Measurements from ENCODE around the gene LNP1. TPM values are rescaled to one million over a fixed set of nuclear protein-coding genes. Genes with fewer than 3 reads are reported as not detected.

The LNP1 gene
- total RNA-seq, 2 experiments from 2014 or later = 8.9 to 12.7 TPM

- H4K20me1 ChIP-seq (ENCODE audit: insufficient read depth, low read length) = no peaks in the 10 kb centered on the region
- TF ChIP-seq EZH2phosphoT487 (IDR thresholded peaks at IDR 0.05; ENCODE audit: borderline replicate concordance, low read depth, low read length) (no peak), CTCF (conservative IDR thresholded peaks at IDR 0.05; ENCODE audit: low read length) (no peak)
- H3K9me2 ChIP-seq (ENCODE audit: insufficient read depth, low read length) = no peaks in the 10 kb centered on the region
- CTCF ChIA-PET (ENCODE audit: unreplicated experiment) = no interaction called here
- no TSS peak for BruUV-seq (replicated peaks)
- no peak overlapping the region for H3K4me2 ChIP-seq (ENCODE audit: low read length)
- intact Hi-C loops (cut with micrococcal nuclease; ENCODE audit: unreplicated experiment) = no loop called here
- no peaks in the 10 kb centered on the region for H3K79me2 ChIP-seq (ENCODE audit: insufficient read depth, low read depth, low read length)
- H3K4me1 ChIP-seq (ENCODE audit: insufficient read depth, low read length, poor library complexity, severe bottlenecking) = no peaks in the 10 kb centered on the region
- H3K4me3 ChIP-seq (ENCODE audit: low read depth, low read length, poor library complexity, severe bottlenecking) = no peak overlapping the region
- DNase-seq (ENCODE audit: low spot score) = no peak
- no peak overlapping the region for H3K27ac ChIP-seq (ENCODE audit: low read depth, low read length, poor library complexity, severe bottlenecking)
- H2AFZ ChIP-seq (ENCODE audit: low read length) = no peak overlapping the region
- peaks cover 97% of the 10 kb centered on the region for H3K36me3 ChIP-seq (ENCODE audit: insufficient read depth, low read length)
- POLR2A ChIA-PET = interaction anchor here (0.6 to 2.6 kb wide), 4 partner anchors 11 to 38 kb away, joined by 3 to 12 read pairs (median 4); no protein-coding TSS in a partner anchor
- no peaks in the 10 kb centered on the region for H3K9me3 ChIP-seq (ENCODE audit: low read length)
Measured at GRCh38 chr3:100364421-100364820, 36.9 kb upstream of the LNP1 start.

GRCh38 chr3:100366424-100366823 lies 34.9 kb upstream of the LNP1 start:
- BruUV-seq (replicated peaks) = no TSS peak
- no peak overlapping the region for H3K4me2 ChIP-seq (ENCODE audit: low read length)
- intact Hi-C loops (cut with micrococcal nuclease; ENCODE audit: unreplicated experiment) = no loop called here
- no peak for TF ChIP-seq CTCF (conservative IDR thresholded peaks at IDR 0.05; ENCODE audit: low read length)
- TF ChIP-seq EZH2phosphoT487 (IDR thresholded peaks at IDR 0.05; ENCODE audit: borderline replicate concordance, low read depth, low read length) = no peak
- POLR2A ChIA-PET = interaction anchor here (0.6 to 2.6 kb wide), 4 partner anchors 9 to 35 kb away, joined by 3 to 12 read pairs (median 4); partner anchors contain the start of genes LNP1 and NIT2
- no peaks in the 10 kb centered on the region for H3K4me1 ChIP-seq (ENCODE audit: insufficient read depth, low read length, poor library complexity, severe bottlenecking)
- DNase-seq (ENCODE audit: low spot score) = no peak
- no peaks in the 10 kb centered on the region for H3K9me3 ChIP-seq (ENCODE audit: low read length)
- no peaks in the 10 kb centered on the region for H3K9me2 ChIP-seq (ENCODE audit: insufficient read depth, low read length)
- H3K79me2 ChIP-seq (ENCODE audit: insufficient read depth, low read depth, low read length) = no peaks in the 10 kb centered on the region
- H2AFZ ChIP-seq (ENCODE audit: low read length) = no peak overlapping the region
- H3K4me3 ChIP-seq (ENCODE audit: low read depth, low read length, poor library complexity, severe bottlenecking) = no peak overlapping the region
- H3K36me3 ChIP-seq (ENCODE audit: insufficient read depth, low read length) = peaks cover 100% of the 10 kb centered on the region
- CTCF ChIA-PET (ENCODE audit: unreplicated experiment) = no interaction called here
- no peak overlapping the region for H3K27ac ChIP-seq (ENCODE audit: low read depth, low read length, poor library complexity, severe bottlenecking)
- no peaks in the 10 kb centered on the region for H4K20me1 ChIP-seq (ENCODE audit: insufficient read depth, low read length)

GRCh38 chr3:100368441-100368840 lies 32.9 kb upstream of the LNP1 start:
- Histone ChIP-seq H3K79me2 (ENCODE audit: insufficient read depth, low read depth, low read length) (no peaks in the 10 kb centered on the region), H4K20me1 (ENCODE audit: insufficient read depth, low read length) (no peaks in the 10 kb centered on the region), H3K9me3 (ENCODE audit: low read length) (no peaks in the 10 kb centered on the region), H3K4me3 (ENCODE audit: low read depth, low read length, poor library complexity, severe bottlenecking) (no peak overlapping the region), H3K36me3 (ENCODE audit: insufficient read depth, low read length) (peaks cover 98% of the 10 kb centered on the region), H2AFZ (ENCODE audit: low read length) (no peak overlapping the region), H3K9me2 (ENCODE audit: insufficient read depth, low read length) (no peaks in the 10 kb centered on the region), H3K4me2 (ENCODE audit: low read length) (no peak overlapping the region), H3K27ac (ENCODE audit: low read depth, low read length, poor library complexity, severe bottlenecking) (no peak overlapping the region), H3K4me1 (ENCODE audit: insufficient read depth, low read length, poor library complexity, severe bottlenecking) (no peaks in the 10 kb centered on the region)
- ChIA-PET CTCF (ENCODE audit: unreplicated experiment) (no interaction called here), POLR2A (interaction anchor here (1.1 to 1.6 kb wide), 2 partner anchors 25 to 30 kb away, joined by 3 to 4 read pairs; no protein-coding TSS in a partner anchor)
- no peak for DNase-seq (ENCODE audit: low spot score)
- BruUV-seq (replicated peaks) = no TSS peak
- intact Hi-C loops (cut with micrococcal nuclease; ENCODE audit: unreplicated experiment) = no loop called here
- TF ChIP-seq CTCF (conservative IDR thresholded peaks at IDR 0.05; ENCODE audit: low read length) (no peak), EZH2phosphoT487 (IDR thresholded peaks at IDR 0.05; ENCODE audit: borderline replicate concordance, low read depth, low read length) (no peak)

Data from OCI-LY7 (cell line).